Psoas muscle (tissue), 8 donors: Measurements from ENCODE around the gene CHRNB2. TPM values are rescaled to one million over a fixed set of nuclear protein-coding genes. Genes with fewer than 3 reads are reported as not detected.
A peak's percentile ranks its signal among the peaks of the same experiment; 100 is the strongest.

Source experiments
- ATAC-seq, 4 donors: fragments of 200-7000 bp; cut with Tn5 transposase; one replicate each; pipeline ENCODE4 v1.9.1; 2020; ENCODE audit warnings: moderate library complexity in 3 of 4, mild to moderate bottlenecking in 2 of 4
- DNase-seq, 2 donors: peaks; one replicate each; pipeline ENCODE4 v3.0.0-alpha.2; 2020
- H3K27ac ChIP-seq: fragments of 200-600 bp; one replicate; pipeline ENCODE4 v1.8.0; 2022
- H3K27me3 ChIP-seq, 3 donors: fragments of 200-600 bp in 1 of 3; one replicate each; pipeline versions ENCODE4 v1.6.1 to v1.8.0; 2013 to 2022; ENCODE audit warnings: low read length in 2 of 3, mild to moderate bottlenecking in 2 of 3, moderate library complexity in 1 of 3; ENCODE audit not compliant: insufficient read depth in 3 of 3
- H3K36me3 ChIP-seq, 2 donors: fragments of 200-600 bp in 1 of 2; one replicate each; pipeline versions ENCODE4 v1.6.1 to v1.8.0; 2013 to 2022; ENCODE audit warnings: low read depth in 1 of 2, mild to moderate bottlenecking in 1 of 2, moderate library complexity in 1 of 2; ENCODE audit not compliant: insufficient read depth in 1 of 2
- H3K4me1 ChIP-seq: fragments of 200-600 bp; one replicate; pipeline ENCODE4 v1.8.0; 2022
- H3K4me3 ChIP-seq: fragments of 200-600 bp; one replicate; pipeline ENCODE4 v1.8.0; 2022; ENCODE audit warnings: mild to moderate bottlenecking
- H3K9me3 ChIP-seq: fragments of 200-600 bp; one replicate; pipeline ENCODE4 v1.8.0; 2022
- CTCF ChIP-seq: fragments of 200-600 bp; IDR thresholded peaks from one replicate; pipeline ENCODE4 v1.8.0; 2022; ENCODE audit warnings: antibody characterized with exemption
- WGBS, 3 donors: extraction: QIAGEN DNeasy Blood & Tissue Kit; methylation state at CpG; one replicate each; pipeline versions ENCODE4 v1.1.6 to v1.1.7; 2013; 5-methylcytosine and 5-hydroxymethylcytosine counted together
- intact Hi-C, 2 donors: fragments of 100-400 bp; cut with DNase I; formaldehyde crosslinking; loops; one replicate each; pipeline versions ENCODE4 v1.11.0 to v1.14.2; 2022
- polyA plus RNA-seq, 3 donors: library from polyadenylated mRNA; stranded (reverse); fragments of 200-250 nt; gene quantifications; one replicate each; pipeline ENCODE4 v1.2.3, GENCODE V29; 2013
- total RNA-seq, 4 donors: library from RNA; stranded (reverse); fragmentation: NEBNext Ultra II Directional in 2 of 4; extraction: Animal tissue kit (Norgen Biotek cat#: 25700) in 2 of 4; gene quantifications; one replicate each; pipeline versions ENCODE4 v1.2.1 to v1.2.4, GENCODE V29; 2021 to 2023
- donor health status: healthy with polysubstance abuse.
- donor health status: DM: no; HTN: no; CAD: no; lungs with moderate emphysema.
- donor health status: Bipolar disorder and iron deficiency.
- donor health status: healthy.
- donor health status: DM: yes; HTN: yes; CAD: no.
- donor health status: DM: no; HTN: no; CAD: no.
- donor health status: DM: no; HTN: no; CAD: no.
- donor health status: DM: yes; HTN: yes; CAD: no.

The CHRNB2 gene
- total and polyA plus RNA-seq, 7 donors: 0.01 to 0.08 TPM; not detected in 5

DNA sequence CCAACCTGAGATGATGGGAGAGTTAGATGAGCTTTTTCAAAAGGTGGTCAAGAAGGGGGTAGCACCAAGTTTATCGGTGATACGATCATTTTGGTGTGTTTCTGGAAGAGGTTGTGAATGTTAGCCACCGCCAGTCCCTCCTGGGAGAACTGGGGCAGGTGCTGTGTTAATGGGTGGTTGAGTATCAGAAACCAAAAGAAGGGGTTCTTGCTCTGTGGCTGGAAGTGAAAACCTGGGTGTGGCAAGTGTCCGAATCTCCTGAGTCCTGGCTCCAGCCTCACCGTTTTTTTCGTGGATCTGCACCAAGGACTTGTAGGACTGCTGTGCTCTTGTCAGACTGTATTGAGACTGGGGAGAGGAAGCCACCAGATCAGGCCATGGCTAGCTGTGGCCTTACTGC, 16.9 kb upstream of the CHRNB2 start:
- no peak for TF ChIP-seq CTCF
- intact Hi-C loops: loop anchor here in 1 of 2 donors (10.0 kb wide), 1 partner anchor 504 kb away; the partner anchor contains the start of gene ADAM15

GRCh38 chr1:154551474-154551873, 16.1 kb upstream of the CHRNB2 start:
- ATAC-seq (no peak), DNase-seq (no peak)
- TF ChIP-seq CTCF: no peak
- WGBS, 3 donors: 90 to 100% (median 91%) methylated on average over 4 of the region's 4 CpGs
- peaks cover 30% of the 10 kb centered on the region for H3K4me1 ChIP-seq
- H3K4me3 ChIP-seq: no peak overlapping the region
- intact Hi-C loops: loop anchor here in 1 of 2 donors (10.0 kb wide), 1 partner anchor 503 kb away; the partner anchor contains the start of gene ADAM15
- no peaks in the 10 kb centered on the region for H3K27me3 ChIP-seq
- no peaks in the 10 kb centered on the region for H3K9me3 ChIP-seq
- H3K27ac ChIP-seq: no peak overlapping the region
- H3K36me3 ChIP-seq: peaks cover 28 to 81% of the 10 kb centered on the region in 2 donors

More for the DNA sequence above, 16.9 kb upstream of the CHRNB2 start:
- Histone ChIP-seq H3K9me3 (no peaks in the 10 kb centered on the region), H3K27me3 (no peaks in the 10 kb centered on the region), H3K36me3 (peaks cover 28 to 78% of the 10 kb centered on the region in 2 donors), H3K4me1 (peaks cover 26% of the 10 kb centered on the region), H3K4me3 (no peak overlapping the region), H3K27ac (no peak overlapping the region)
- WGBS, 3 donors: 71 to 80% (median 73%) methylated on average over 6 of the region's 6 CpGs
- ATAC-seq (no peak), DNase-seq (no peak)

DNA sequence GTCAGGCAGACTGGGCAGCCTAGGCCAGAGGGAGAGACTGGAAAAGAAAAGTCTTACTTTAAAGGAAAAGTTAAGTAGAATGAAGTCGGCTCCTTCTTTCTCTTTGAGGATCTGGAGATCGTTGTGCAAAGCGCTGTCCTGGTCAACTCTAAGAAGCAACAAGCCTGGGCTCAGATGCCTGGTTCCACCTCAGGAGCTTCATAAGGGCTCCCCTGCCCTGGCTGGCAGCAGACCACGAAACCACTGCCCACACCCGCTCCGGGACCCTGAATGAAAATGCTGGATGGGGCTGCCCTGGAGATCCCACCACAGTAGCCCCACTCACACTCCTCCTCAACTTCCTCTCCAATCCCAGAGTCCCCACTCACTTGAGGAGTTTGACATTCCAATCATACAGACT, 15.5 kb upstream of the CHRNB2 start:
- no peaks in the 10 kb centered on the region for H3K27me3 ChIP-seq
- no peak overlapping the region for H3K27ac ChIP-seq
- H3K9me3 ChIP-seq: no peaks in the 10 kb centered on the region
- peaks cover 36% of the 10 kb centered on the region for H3K4me1 ChIP-seq
- DNase-seq: no peak
- 89 to 95% (median 89%) methylated on average over 6 of the region's 6 CpGs for WGBS, 3 donors
- intact Hi-C loops: loop anchor here in 1 of 2 donors (10.0 kb wide), 1 partner anchor 503 kb away; the partner anchor contains the start of gene ADAM15
- no peak for TF ChIP-seq CTCF
- peaks cover 28 to 81% of the 10 kb centered on the region in 2 donors for H3K36me3 ChIP-seq
- ATAC-seq: no peak
- H3K4me3 ChIP-seq: no peak overlapping the region

- ATAC-seq (peak; percentile 69 to 86 (median 79)), DNase-seq (no peak)
- Histone ChIP-seq H3K4me1 (peaks cover 41% of the 10 kb centered on the region), H3K27me3 (no peaks in the 10 kb centered on the region), H3K4me3 (no peak overlapping the region), H3K36me3 (peaks cover 28 to 75% of the 10 kb centered on the region in 2 donors), H3K9me3 (no peaks in the 10 kb centered on the region), H3K27ac (peak overlapping the region; percentile 64)
- no peak for TF ChIP-seq CTCF
- intact Hi-C loops: loop anchor here in 1 of 2 donors (10.0 kb wide), 1 partner anchor 501 kb away; the partner anchor contains the start of gene ADAM15
- WGBS, 3 donors: 31 to 47% (median 31%) methylated on average over 12 of the region's 12 CpGs
Measured at GRCh38 chr1:154553056-154554030, 14.2 kb upstream of the CHRNB2 start.
